ENCODE results near the gene TET2.

TET2 gene

GRCh38 chr4:105150503-105150902 is 3.8 kb downstream of the TET2 start:
- H3K36me3 Mint-ChIP-seq: no peaks in the 10 kb centered on the region
- no peaks in the 10 kb centered on the region for H3K27me3 Mint-ChIP-seq
- no peak overlapping the region for H3K4me3 Mint-ChIP-seq
- H3K4me1 Mint-ChIP-seq: peaks cover 55% of the 10 kb centered on the region
- H3K27ac Mint-ChIP-seq: no peak overlapping the region
- H3K9me3 Mint-ChIP-seq: no peaks in the 10 kb centered on the region
- ATAC-seq: no peak

DNA sequence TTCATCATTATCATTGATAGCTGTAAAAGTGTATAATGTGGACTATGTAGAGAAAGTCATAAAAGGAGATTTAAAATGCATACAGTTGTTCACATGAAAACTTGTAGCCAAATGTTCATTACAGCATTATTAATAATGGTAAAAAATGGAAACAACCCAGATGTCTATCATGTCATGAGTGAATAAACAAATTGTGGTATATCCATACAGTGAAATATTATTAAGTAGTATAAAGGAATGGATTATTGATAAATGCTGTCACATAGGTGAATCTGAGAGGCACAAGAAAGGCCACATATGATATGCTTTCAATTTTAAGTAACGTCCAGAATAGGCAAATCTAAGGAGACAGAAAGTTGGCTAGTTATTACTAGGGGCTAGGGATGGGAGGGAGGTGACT is 7.1 kb downstream of the TET2 start:
- no peak overlapping the region for H3K27ac Mint-ChIP-seq
- no peaks in the 10 kb centered on the region for H3K27me3 Mint-ChIP-seq
- H3K36me3 Mint-ChIP-seq: peaks cover 6% of the 10 kb centered on the region
- H3K9me3 Mint-ChIP-seq: no peaks in the 10 kb centered on the region
- ATAC-seq: no peak
- H3K4me1 Mint-ChIP-seq: peaks cover 64% of the 10 kb centered on the region
- no peak overlapping the region for H3K4me3 Mint-ChIP-seq

DNA sequence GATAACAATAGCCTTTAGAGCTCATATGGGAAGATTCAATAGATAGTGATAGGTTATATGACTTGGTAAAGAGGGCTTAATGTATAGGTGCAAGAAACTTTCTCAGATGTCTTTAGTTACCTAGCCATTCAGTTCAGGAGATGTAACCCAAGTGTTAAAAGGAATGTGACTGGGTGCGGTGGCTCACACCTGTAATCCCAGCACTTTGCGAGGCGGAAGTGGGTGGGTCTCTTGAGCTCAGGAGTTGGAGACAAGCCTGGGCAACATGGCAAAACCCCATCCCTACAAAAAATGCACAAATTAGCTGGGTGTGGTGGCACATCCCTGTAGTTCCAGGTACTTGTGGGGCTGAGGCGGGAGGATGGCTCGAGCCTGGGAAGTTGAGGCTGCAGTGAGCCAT is 7.9 kb downstream of the TET2 start:
- Mint-ChIP-seq H3K4me3 (no peak overlapping the region), H3K27ac (no peak overlapping the region), H3K36me3 (peaks cover 9% of the 10 kb centered on the region)

DNA sequence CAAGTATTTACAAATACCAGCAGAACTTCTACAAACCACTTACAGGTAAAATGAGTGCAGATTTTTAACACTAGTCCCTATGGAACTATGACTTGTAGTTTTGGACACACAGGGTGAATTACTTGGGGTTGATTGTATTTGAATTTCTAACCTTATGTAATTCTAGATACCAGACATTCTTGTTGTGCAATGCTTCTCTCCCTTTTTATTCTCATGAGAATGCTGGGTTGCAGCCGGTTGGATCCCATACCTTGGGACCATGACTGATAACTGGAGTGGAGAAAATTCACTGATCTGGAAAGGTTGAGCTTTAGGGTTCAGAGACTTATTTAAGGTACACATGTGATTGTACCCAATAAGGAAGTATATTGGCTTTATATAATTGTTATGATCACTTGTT is 8.8 kb downstream of the TET2 start:
- Mint-ChIP-seq H3K27me3 (no peaks in the 10 kb centered on the region), H3K4me1 (peaks cover 55% of the 10 kb centered on the region), H3K9me3 (no peaks in the 10 kb centered on the region), H3K27ac (no peak overlapping the region), H3K36me3 (peaks cover 16% of the 10 kb centered on the region), H3K4me3 (no peak overlapping the region)
- no peak for ATAC-seq

More for the DNA sequence above, 7.9 kb downstream of the TET2 start:
- H3K9me3 Mint-ChIP-seq: no peaks in the 10 kb centered on the region
- H3K27me3 Mint-ChIP-seq: no peaks in the 10 kb centered on the region
- ATAC-seq: no peak
- peaks cover 56% of the 10 kb centered on the region for H3K4me1 Mint-ChIP-seq

GRCh38 chr4:105158837-105159236 is 12.2 kb downstream of the TET2 start:
- peaks cover 52% of the 10 kb centered on the region for H3K4me1 Mint-ChIP-seq
- no peak for ATAC-seq

DNA sequence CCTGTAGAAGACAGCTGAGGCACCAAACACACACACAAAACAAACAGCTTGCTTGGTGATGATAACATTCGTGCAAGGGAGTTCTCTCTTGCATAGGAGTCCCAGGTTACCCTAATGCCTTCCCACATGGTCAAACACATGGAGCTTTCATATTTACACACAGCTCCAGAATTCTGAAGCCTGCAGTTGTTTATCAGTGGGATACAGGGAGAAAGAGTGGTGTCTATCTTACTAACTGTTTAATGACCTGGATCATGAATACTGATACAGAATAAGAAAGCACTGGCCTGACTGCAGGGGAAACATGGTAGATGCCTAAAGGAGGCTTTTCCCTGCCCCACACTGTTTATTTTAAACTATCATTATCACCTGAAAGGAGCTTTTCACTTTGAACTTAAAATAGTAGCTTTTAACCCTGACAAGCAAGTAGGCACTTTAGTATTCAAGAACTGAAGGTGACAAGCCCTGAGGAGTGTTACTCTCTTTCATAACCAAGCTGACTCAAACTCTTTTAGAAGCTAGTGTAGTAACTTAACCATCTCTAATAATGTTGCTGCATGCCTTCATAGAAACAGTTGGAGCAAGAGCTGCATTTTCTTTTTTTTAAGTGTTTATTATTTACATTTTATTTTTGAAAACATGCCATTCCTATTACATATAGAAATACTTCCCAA is 15.6 kb downstream of the TET2 start:
- H3K27me3 Mint-ChIP-seq: no peaks in the 10 kb centered on the region
- H3K27ac Mint-ChIP-seq: no peak overlapping the region
- no peak for ATAC-seq
- peaks cover 16% of the 10 kb centered on the region for H3K36me3 Mint-ChIP-seq
- no peaks in the 10 kb centered on the region for H3K9me3 Mint-ChIP-seq
- H3K4me1 Mint-ChIP-seq: peaks cover 34% of the 10 kb centered on the region
- H3K4me3 Mint-ChIP-seq: no peak overlapping the region

More at GRCh38 chr4:105158837-105159236, 12.2 kb downstream of the TET2 start:
- no peak overlapping the region for H3K27ac Mint-ChIP-seq
- peaks cover 16% of the 10 kb centered on the region for H3K36me3 Mint-ChIP-seq
- H3K27me3 Mint-ChIP-seq: no peaks in the 10 kb centered on the region
- no peaks in the 10 kb centered on the region for H3K9me3 Mint-ChIP-seq
- no peak overlapping the region for H3K4me3 Mint-ChIP-seq

- H3K4me3 Mint-ChIP-seq: no peak overlapping the region
- H3K9me3 Mint-ChIP-seq: peaks cover 5% of the 10 kb centered on the region
- H3K27me3 Mint-ChIP-seq: no peaks in the 10 kb centered on the region
- no peak overlapping the region for H3K27ac Mint-ChIP-seq
- H3K4me1 Mint-ChIP-seq: peaks cover 44% of the 10 kb centered on the region
- peaks cover 29% of the 10 kb centered on the region for H3K36me3 Mint-ChIP-seq
- ATAC-seq: no peak
These were observed 17.9 kb downstream of the TET2 start for GRCh38 chr4:105164548-105164947.

DNA sequence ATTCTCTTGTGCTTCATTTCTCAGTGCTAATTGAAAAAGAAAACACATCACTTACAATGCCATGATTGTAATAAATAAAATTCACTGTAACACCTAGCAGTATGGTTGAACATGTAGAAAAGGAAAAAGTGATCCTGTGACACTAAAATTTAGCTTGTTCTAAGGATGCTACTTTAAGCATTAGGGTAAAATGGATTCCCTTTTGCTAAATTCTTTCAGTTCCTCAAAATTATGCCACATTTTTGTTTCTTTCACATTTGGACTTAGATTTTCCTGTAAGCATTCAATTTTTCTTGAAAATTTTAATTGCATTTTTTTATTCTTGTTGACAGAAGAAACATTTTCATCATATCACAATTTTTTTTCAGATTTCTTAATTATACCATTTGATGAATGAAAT is 19.4 kb downstream of the TET2 start:
- Mint-ChIP-seq H3K27ac (no peak overlapping the region), H3K27me3 (no peaks in the 10 kb centered on the region), H3K4me1 (peaks cover 48% of the 10 kb centered on the region), H3K36me3 (peaks cover 35% of the 10 kb centered on the region), H3K4me3 (no peak overlapping the region), H3K9me3 (peaks cover 5% of the 10 kb centered on the region)
- no peak for ATAC-seq

DNA sequence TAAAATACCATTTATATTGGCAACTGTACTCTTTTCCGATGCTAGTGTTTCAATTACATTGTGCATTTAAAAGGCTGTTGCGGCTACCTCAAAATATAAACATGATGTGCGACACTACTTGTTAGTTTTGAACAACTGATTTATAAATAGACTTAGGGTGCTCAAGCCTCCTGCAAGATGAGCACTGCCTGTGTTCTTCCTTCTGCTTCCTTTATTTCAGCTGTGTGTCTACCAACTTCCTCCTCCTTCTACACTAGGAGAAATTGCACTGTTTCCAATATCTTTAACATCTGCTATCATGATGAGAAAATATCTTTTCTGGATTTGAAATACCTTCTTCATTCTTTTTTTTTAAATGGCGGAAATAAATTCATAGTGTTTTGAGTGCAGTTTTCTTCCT is 24.0 kb downstream of the TET2 start:
- peaks cover 41% of the 10 kb centered on the region for H3K4me1 Mint-ChIP-seq
- peaks cover 58% of the 10 kb centered on the region for H3K36me3 Mint-ChIP-seq
- peaks cover 12% of the 10 kb centered on the region for H3K9me3 Mint-ChIP-seq
- no peaks in the 10 kb centered on the region for H3K27me3 Mint-ChIP-seq
- H3K27ac Mint-ChIP-seq: no peak overlapping the region
- no peak for ATAC-seq
- no peak overlapping the region for H3K4me3 Mint-ChIP-seq

DNA sequence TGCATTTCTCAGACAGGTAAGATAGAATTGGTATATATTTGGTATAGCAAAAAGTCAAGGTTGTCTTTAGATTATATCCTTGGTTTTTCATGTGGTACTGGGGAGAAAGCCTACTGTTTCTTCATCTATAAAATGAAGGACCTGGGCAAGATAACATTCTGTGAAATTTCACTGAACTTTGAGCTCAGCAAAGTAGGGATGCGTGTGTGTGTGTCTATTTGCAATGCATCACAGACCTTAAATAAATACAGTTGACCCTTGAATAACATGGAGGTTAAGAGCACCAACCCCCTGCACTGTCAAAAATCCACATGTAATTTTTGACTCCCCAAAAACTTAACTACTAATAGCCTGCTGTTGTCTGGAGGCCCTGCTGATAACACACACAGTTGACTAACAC is 25.2 kb downstream of the TET2 start:
- no peak overlapping the region for H3K4me3 Mint-ChIP-seq
- H3K4me1 Mint-ChIP-seq: peaks cover 43% of the 10 kb centered on the region
- H3K9me3 Mint-ChIP-seq: peaks cover 12% of the 10 kb centered on the region
- H3K27ac Mint-ChIP-seq: no peak overlapping the region
- no peaks in the 10 kb centered on the region for H3K27me3 Mint-ChIP-seq
- ATAC-seq: no peak
- H3K36me3 Mint-ChIP-seq: peaks cover 66% of the 10 kb centered on the region

GRCh38 chr4:105174098-105174497 is 27.4 kb downstream of the TET2 start:
- H3K27ac Mint-ChIP-seq: no peak overlapping the region
- H3K4me1 Mint-ChIP-seq: peaks cover 37% of the 10 kb centered on the region
- peaks cover 57% of the 10 kb centered on the region for H3K36me3 Mint-ChIP-seq
- no peak overlapping the region for H3K4me3 Mint-ChIP-seq
- no peak for ATAC-seq
- peaks cover 7% of the 10 kb centered on the region for H3K9me3 Mint-ChIP-seq
- H3K27me3 Mint-ChIP-seq: no peaks in the 10 kb centered on the region

DNA sequence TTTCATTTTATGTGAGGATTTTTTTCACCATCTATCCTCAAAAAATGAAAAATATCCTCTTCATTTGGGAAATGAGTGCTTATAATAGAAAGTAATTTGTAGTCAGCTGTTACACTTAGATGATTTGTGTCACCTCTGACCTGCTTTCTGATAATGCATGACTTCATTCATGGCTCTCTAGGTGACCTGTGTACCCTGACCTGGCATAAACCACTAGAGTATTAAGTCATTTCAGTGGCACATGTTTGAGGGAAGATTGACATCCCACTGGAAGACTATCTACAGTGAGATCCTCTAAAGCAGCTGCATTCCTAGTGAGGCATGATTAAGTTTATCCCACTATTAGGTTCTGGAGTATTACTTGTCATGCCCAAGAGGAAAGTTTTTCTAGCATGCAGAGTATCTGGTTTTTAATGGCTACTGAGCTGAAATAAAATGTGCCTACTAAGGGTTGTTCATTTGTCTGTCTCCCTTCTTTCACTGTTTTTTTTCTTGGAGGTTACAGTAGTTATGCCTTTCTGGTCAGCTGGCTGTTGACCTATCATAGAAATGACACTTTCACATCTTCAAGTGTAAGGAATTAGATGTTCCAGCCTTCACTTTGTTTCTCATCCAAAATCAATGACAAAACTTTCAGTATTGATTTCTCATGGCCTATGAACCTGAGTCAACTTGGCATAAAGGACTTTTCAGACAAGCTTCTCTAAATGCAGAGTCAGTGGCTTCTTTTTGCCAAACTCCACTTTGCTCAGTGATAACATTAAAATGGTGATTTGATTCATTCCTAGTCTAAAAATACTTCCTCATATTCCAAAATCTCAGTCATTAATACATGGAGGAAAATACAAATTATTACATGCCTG is 33.1 kb downstream of the TET2 start:
- H3K27ac Mint-ChIP-seq: no peak overlapping the region
- H3K9me3 Mint-ChIP-seq: peaks cover 7% of the 10 kb centered on the region
- peaks cover 38% of the 10 kb centered on the region for H3K4me1 Mint-ChIP-seq
- H3K36me3 Mint-ChIP-seq: peaks cover 41% of the 10 kb centered on the region
- no peak for ATAC-seq
- no peaks in the 10 kb centered on the region for H3K27me3 Mint-ChIP-seq
- no peak overlapping the region for H3K4me3 Mint-ChIP-seq

- no peak overlapping the region for H3K4me3 Mint-ChIP-seq
- no peaks in the 10 kb centered on the region for H3K9me3 Mint-ChIP-seq
- ATAC-seq: no peak
- H3K27ac Mint-ChIP-seq: peak overlapping the region; percentile 1
- H3K36me3 Mint-ChIP-seq: peaks cover 33% of the 10 kb centered on the region
- H3K4me1 Mint-ChIP-seq: peaks cover 34% of the 10 kb centered on the region
- no peaks in the 10 kb centered on the region for H3K27me3 Mint-ChIP-seq
These were observed 34.6 kb downstream of the TET2 start for GRCh38 chr4:105181259-105181658.

DNA sequence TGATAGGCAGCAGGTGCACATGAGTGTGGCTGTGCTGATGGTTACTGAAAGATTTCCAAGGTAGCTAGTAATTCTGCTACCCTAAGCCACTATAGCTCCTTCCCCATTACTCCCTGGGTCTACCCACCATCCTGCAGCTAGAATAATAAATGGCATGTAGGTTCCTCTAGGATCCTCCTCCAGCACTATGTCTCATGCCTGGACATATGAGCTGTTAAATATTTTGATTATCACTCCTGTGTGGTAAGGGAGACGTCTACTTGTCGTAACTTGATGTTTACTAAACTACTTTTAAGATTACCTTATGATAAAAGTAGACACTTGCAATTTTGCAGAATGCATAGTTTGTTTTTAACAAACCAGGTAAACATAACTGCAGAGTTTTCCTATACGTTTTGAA is 35.5 kb downstream of the TET2 start:
- H3K27ac Mint-ChIP-seq: no peak overlapping the region
- no peaks in the 10 kb centered on the region for H3K27me3 Mint-ChIP-seq
- peaks cover 31% of the 10 kb centered on the region for H3K4me1 Mint-ChIP-seq
- peaks cover 23% of the 10 kb centered on the region for H3K36me3 Mint-ChIP-seq
- ATAC-seq: no peak
- H3K4me3 Mint-ChIP-seq: no peak overlapping the region
- no peaks in the 10 kb centered on the region for H3K9me3 Mint-ChIP-seq

GRCh38 chr4:105184316-105184980 is 37.8 kb downstream of the TET2 start:
- Mint-ChIP-seq H3K27me3 (no peaks in the 10 kb centered on the region), H3K27ac (peak overlapping the region; percentile 46), H3K36me3 (peaks cover 24% of the 10 kb centered on the region), H3K9me3 (no peaks in the 10 kb centered on the region), H3K4me3 (no peak overlapping the region), H3K4me1 (peaks cover 45% of the 10 kb centered on the region)
- ATAC-seq: no peak

Data from stimulated activated memory B cell treated with anti-CD40 and anti-IgM and Interleukin-4, amounts not matched to agents 10 μg/mL and 1 μg/mL and 100 μg/mL, for 72 hours (primary cell).